GM12878 (cell line): Measurements from ENCODE around the gene HOGA1.

ENCODE experiments used
- CHD4 ChIP-seq: fragments of 200-600 bp; sonication (generic); IDR thresholded peaks from 2 replicates; pipeline ENCODE4 v1.6.1; 2016; ENCODE audit warnings: mild to moderate bottlenecking
- HCFC1 ChIP-seq: fragments of 150-350 bp; IDR thresholded peaks from 2 replicates; pipeline ENCODE4 v1.6.1; 2014; ENCODE audit warnings: low read length
- PAX5 ChIP-seq: IDR thresholded peaks from 2 replicates; pipeline ENCODE4 v1.6.1; 2011; ENCODE audit warnings: low read depth, low read length, borderline replicate concordance
- POLR2A ChIP-seq: IDR thresholded peaks from 2 replicates; pipeline ENCODE4 v1.6.1; 2011; ENCODE audit warnings: low read depth, mild to moderate bottlenecking, low read length
- RAD51 ChIP-seq: fragments of 450-650 bp; IDR thresholded peaks from 2 replicates; pipeline ENCODE4 v1.6.1; 2016; ENCODE audit warnings: moderate library complexity, mild to moderate bottlenecking, inconsistent platforms
- REST ChIP-seq: IDR thresholded peaks from 2 replicates; pipeline ENCODE4 v1.6.1; 2012; ENCODE audit warnings: mild to moderate bottlenecking, low read depth, low read length
- TF ChIP-seq, protein P1 (sequence below), 3 experiments: IDR thresholded peaks in 2 of 3; conservative IDR thresholded peaks in 1 of 3; 2 replicates each; pipeline ENCODE4 v1.5.1; 2011; ENCODE audit warnings: low read depth in 3 of 3, low read length in 3 of 3, mild to moderate bottlenecking in 3 of 3, control low read depth in 2 of 3, moderate library complexity in 2 of 3, inconsistent platforms in 1 of 3, mixed read lengths in 1 of 3; ENCODE audit not compliant: control insufficient read depth in 2 of 3, insufficient read depth in 1 of 3; ENCODE audit errors: extremely low read depth in 1 of 3

DNA sequence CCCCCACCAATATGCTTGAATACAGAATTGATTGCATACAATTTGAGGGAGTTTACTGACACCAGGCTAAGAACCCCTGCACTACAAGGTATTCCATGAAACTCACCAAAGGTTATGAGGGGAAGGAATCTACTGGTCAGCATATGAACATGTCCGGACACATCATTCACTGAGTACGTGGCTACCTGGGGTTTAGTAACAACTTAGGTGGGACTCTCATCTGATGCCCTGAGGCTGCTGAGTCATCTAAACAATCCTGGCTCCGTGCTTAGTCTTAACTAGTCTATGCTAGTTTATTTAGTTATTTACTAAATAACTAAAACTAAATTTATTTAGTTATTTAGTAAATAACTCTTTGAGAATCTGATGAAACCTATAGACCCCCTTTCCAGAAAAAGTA is 67.6 kb downstream of the HOGA1 start:
- no peak for TF ChIP-seq HCFC1
- TF ChIP-seq PAX5, result no peak
- TF ChIP-seq, protein P1, sequence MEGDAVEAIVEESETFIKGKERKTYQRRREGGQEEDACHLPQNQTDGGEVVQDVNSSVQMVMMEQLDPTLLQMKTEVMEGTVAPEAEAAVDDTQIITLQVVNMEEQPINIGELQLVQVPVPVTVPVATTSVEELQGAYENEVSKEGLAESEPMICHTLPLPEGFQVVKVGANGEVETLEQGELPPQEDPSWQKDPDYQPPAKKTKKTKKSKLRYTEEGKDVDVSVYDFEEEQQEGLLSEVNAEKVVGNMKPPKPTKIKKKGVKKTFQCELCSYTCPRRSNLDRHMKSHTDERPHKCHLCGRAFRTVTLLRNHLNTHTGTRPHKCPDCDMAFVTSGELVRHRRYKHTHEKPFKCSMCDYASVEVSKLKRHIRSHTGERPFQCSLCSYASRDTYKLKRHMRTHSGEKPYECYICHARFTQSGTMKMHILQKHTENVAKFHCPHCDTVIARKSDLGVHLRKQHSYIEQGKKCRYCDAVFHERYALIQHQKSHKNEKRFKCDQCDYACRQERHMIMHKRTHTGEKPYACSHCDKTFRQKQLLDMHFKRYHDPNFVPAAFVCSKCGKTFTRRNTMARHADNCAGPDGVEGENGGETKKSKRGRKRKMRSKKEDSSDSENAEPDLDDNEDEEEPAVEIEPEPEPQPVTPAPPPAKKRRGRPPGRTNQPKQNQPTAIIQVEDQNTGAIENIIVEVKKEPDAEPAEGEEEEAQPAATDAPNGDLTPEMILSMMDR (IDR thresholded peaks at IDR 0.05 in 2 of 3, conservative IDR thresholded peaks at IDR 0.05 in 1 of 3; ENCODE audit: control insufficient read depth in 2 of 3, extremely low read depth in 1 of 3, insufficient read depth in 1 of 3, low read depth in 3 of 3, low read length in 3 of 3), result no peak
- no peak for TF ChIP-seq RAD51
- TF ChIP-seq REST, result no peak
- no peak for TF ChIP-seq POLR2A
- no peak for TF ChIP-seq CHD4
